Peyer's patch (tissue), 4 donors: ENCODE results near the gene ORC4. TPM values are rescaled to one million over a fixed set of nuclear protein-coding genes. Genes with fewer than 3 reads are reported as not detected.
A peak's percentile ranks its signal among the peaks of the same experiment; 100 is the strongest.
"Not testable (repeated sequence)": the region's sequence is repeated elsewhere in the genome, so short reads cannot be mapped to it uniquely, and the experiment has no call there.

Experiments
- DNase-seq, 3 donors: peaks; one replicate each; pipeline ENCODE4 v3.0.0-alpha.2; 2017 to 2019
- H3K27ac ChIP-seq, 4 donors: fragments of 200-600 bp; sonication (generic); one replicate each; pipeline ENCODE4 v1.5.1; 2016 to 2019
- H3K27me3 ChIP-seq, 2 donors: fragments of 200-600 bp; sonication (generic); one replicate each; pipeline ENCODE4 v1.5.1; 2019
- H3K36me3 ChIP-seq, 3 donors: fragments of 200-600 bp; sonication (generic); one replicate each; pipeline ENCODE4 v1.5.1; 2016 to 2019
- H3K4me1 ChIP-seq, 4 donors: fragments of 200-600 bp; sonication (generic); one replicate each; pipeline ENCODE4 v1.5.1; 2016 to 2019
- H3K4me3 ChIP-seq, 4 donors: fragments of 200-600 bp; sonication (generic); 1 replicate in 3 of 4; 2 replicates in 1 of 4; pipeline ENCODE4 v1.5.1; 2016 to 2019; ENCODE audit warnings: mild to moderate bottlenecking in 1 of 4
- H3K9me3 ChIP-seq, 4 donors: fragments of 200-600 bp; sonication (generic); one replicate each; pipeline ENCODE4 v1.5.1; 2016 to 2019; ENCODE audit warnings: mild to moderate bottlenecking in 1 of 4
- POLR2A ChIP-seq, 2 donors: fragments of 450-650 bp; IDR thresholded peaks; one replicate each; pipeline ENCODE4 v1.5.1; 2017; ENCODE audit warnings: antibody characterized with exemption in 2 of 2, mild to moderate bottlenecking in 2 of 2, moderate library complexity in 2 of 2
- total RNA-seq, 4 donors: library from RNA; depleted of rRNA; stranded (reverse); fragments of >200 nt; gene quantifications; one replicate each; pipeline ENCODE4 v1.1.0, GENCODE V29; 2016
- TF ChIP-seq, protein P1 (sequence below), 6 experiments: fragments of 450-650 bp in 4 of 6; fragments of 200-600 bp in 2 of 6; sonication (generic) in 1 of 6; IDR thresholded peaks; one replicate each; pipeline ENCODE4 v1.5.1; 2017 to 2019; ENCODE audit warnings: antibody characterized with exemption in 6 of 6, mild to moderate bottlenecking in 3 of 6, moderate library complexity in 1 of 6

The ORC4 gene
- total RNA-seq, 4 donors from 2014 or later = 21.4 to 31.0 (median 26.1) TPM

DNA sequence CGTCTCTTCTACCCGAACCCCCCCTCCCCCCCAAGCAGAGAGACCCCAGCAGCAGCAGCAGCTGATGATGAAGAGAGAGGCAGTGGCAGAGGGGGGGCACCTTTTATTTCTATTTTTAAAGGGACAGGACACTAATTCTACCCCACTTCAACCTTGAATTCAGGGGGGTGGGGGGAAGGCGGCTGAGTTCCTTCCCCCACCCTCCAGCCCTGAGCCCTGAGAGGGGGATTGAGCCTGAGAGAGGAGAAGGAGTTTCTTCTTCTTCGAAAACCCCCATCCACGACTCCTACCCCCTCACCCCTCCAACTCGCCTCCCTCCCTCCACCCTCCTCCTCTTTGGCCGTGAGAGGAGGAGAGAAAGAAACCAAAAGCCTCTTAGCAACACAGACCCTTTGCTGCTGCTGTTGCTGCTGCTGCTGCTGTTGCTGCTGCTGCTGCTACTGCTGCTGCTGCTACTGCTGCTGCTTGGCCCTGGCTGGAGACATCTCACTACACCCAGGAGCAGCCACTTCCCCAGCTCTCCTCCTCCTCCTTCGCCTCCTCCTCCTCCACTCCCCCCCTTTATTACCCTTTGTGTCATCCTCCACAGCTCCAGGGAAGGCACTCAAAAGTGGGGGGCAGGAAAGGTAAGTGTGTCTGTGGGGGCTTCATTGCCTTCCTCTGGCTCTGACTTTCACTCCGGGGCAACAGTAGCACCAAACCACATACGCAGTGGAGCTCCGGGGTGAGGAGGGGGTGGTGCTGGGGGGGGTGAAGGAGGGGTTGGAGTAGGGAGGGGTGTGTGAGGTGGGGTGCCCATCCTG is 723 bp upstream of the ORC4 start, which contains the start of gene MBD5:
MBD5 (plus strand) TSS at position 33 of the 803 bp plus-strand sequence.
- peak within 1 kb of the TSS; percentile 64 to 90 (median 72) for H3K4me3 ChIP-seq
- TF ChIP-seq, protein P1, sequence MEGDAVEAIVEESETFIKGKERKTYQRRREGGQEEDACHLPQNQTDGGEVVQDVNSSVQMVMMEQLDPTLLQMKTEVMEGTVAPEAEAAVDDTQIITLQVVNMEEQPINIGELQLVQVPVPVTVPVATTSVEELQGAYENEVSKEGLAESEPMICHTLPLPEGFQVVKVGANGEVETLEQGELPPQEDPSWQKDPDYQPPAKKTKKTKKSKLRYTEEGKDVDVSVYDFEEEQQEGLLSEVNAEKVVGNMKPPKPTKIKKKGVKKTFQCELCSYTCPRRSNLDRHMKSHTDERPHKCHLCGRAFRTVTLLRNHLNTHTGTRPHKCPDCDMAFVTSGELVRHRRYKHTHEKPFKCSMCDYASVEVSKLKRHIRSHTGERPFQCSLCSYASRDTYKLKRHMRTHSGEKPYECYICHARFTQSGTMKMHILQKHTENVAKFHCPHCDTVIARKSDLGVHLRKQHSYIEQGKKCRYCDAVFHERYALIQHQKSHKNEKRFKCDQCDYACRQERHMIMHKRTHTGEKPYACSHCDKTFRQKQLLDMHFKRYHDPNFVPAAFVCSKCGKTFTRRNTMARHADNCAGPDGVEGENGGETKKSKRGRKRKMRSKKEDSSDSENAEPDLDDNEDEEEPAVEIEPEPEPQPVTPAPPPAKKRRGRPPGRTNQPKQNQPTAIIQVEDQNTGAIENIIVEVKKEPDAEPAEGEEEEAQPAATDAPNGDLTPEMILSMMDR (IDR thresholded peaks at IDR 0.05) = no peak
- TF ChIP-seq POLR2A (IDR thresholded peaks at IDR 0.05) = no peak
- H3K27ac ChIP-seq = peak within 1 kb of the TSS; percentile 81 to 97 (median 96)
- H3K36me3 ChIP-seq = no peaks in the 10 kb centered on the region
- H3K9me3 ChIP-seq = no peaks in the 10 kb centered on the region
- peaks cover 0 to 24% (median 0%) of the 10 kb centered on the region in 4 donors for H3K4me1 ChIP-seq
- no peaks in the 10 kb centered on the region for H3K27me3 ChIP-seq
- DNase-seq = peak in 2 of 3 donors; percentile 46 to 71

DNA sequence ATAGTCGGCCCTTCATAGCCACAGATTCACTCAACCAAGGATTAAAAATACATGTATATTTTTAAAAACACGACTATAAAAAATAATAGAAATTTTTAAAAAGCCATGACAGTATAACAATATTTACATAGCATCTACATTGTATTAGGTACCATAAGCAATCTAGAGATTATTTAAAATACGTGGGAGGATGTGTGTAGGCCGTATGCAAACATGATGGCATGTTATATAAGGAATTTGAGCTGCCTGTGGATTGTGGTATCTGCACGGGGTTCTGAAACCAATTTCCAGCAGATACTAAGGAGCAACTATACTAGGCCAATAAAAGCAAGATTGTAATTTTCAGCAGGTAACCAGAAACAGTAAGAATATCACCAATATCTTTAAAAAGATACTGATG is 5.9 kb downstream of the ORC4 start:
- Histone ChIP-seq H3K4me3 (no peak overlapping the region), H3K9me3 (no peaks in the 10 kb centered on the region), H3K36me3 (no peaks in the 10 kb centered on the region), H3K27ac (no peak overlapping the region), H3K27me3 (no peaks in the 10 kb centered on the region), H3K4me1 (peaks cover 0 to 12% (median 0%) of the 10 kb centered on the region in 4 donors)
- no peak for DNase-seq
- TF ChIP-seq POLR2A (IDR thresholded peaks at IDR 0.05) = no peak
- TF ChIP-seq, protein P1 (IDR thresholded peaks at IDR 0.05) = no peak

DNA sequence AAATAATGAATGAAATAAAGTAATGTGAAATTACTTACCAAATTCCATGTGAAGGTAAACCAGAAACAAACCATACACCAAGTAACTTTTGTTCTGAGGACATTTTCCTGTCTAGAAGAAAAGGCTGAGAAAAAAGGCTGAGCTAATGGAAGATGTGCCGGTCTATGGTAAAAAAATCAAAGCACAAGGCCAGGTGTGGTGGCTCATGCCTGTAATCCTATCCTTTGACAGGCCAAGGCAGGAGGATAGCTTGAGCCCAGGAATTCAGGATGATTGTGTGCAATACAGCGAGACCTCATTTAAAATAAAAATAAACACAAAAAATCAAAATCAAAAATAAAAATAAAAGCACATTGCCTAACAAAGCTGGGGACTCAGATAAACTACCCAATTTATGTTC is 6.7 kb downstream of the ORC4 start:
- no peak overlapping the region for H3K27ac ChIP-seq
- H3K4me1 ChIP-seq = peaks cover 0 to 5% (median 0%) of the 10 kb centered on the region in 4 donors
- DNase-seq = no peak
- no peaks in the 10 kb centered on the region for H3K36me3 ChIP-seq
- H3K4me3 ChIP-seq = no peak overlapping the region
- TF ChIP-seq, protein P1 (IDR thresholded peaks at IDR 0.05) = no peak
- no peak for TF ChIP-seq POLR2A (IDR thresholded peaks at IDR 0.05)
- no peaks in the 10 kb centered on the region for H3K9me3 ChIP-seq
- no peaks in the 10 kb centered on the region for H3K27me3 ChIP-seq

DNA sequence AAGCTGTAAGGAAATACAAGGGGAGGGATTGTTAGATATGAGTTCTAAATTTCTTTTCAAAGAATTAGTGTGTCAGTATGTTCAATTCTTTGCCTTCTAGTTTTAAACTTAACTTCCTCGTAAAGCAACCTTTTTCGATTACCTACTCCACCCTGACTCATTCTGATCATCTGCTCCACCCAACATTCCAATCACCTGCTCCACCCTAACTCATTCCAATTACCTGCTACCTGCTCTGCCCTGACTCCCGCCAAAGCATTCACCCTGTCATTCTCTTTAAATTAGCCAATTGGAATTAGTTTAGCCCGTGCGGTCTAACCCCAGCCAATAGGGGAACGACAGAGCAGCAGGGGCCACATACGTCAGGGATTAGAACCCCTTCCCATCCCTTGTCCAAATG is 12.1 kb downstream of the ORC4 start:
- H3K27me3 ChIP-seq, DNase-seq, H3K4me3 ChIP-seq, H3K4me1 ChIP-seq, H3K36me3 ChIP-seq, H3K9me3 ChIP-seq, H3K27ac ChIP-seq: not testable (repeated sequence)

DNA sequence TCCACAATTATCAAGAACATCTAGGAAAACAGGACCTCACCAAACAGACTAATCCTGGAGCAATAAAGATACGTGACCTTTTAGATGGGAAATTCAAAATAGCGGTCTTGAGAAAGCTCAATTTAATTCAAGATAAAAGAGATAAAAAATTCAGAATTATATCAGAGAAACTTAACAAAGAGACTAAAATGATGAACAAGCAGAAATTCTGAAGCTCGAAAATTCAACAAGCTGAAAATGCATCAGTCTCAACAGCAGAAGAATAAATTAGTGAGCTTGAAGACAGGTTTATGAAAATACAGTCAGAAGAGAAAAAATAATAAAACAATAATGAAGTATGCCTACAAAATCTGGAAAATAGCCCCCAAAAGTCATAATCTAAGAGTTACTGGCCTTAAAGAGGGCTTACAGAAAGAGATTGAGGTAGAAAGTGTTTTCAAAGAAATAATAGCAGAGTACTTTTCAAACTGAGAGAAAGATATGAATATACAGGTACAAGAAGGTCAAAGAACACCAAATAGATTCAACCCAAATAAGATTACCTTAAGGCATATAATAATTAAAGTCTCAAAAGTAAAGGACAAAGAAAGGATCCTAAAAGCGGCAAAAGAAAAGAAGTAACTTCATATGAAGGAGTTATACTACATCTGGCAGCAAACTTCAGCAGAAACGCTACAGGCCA is 13.2 kb downstream of the ORC4 start:
- Histone ChIP-seq H3K4me1 (no peaks in the 10 kb centered on the region), H3K9me3 (no peaks in the 10 kb centered on the region), H3K27ac (no peak overlapping the region), H3K4me3 (no peak overlapping the region), H3K36me3 (no peaks in the 10 kb centered on the region), H3K27me3 (no peaks in the 10 kb centered on the region)
- no peak for DNase-seq
- TF ChIP-seq, protein P1 (IDR thresholded peaks at IDR 0.05) = no peak
- no peak for TF ChIP-seq POLR2A (IDR thresholded peaks at IDR 0.05)
